SH-SY5Y (cell line): ENCODE results near the gene TMEM178A.

Source experiments
- GATA2 ChIP-seq: IDR thresholded peaks from 2 replicates; pipeline ENCODE4 v1.6.1; 2011; ENCODE audit warnings: mild to moderate bottlenecking, low read depth, low read length
- GATA3 ChIP-seq: IDR thresholded peaks from 2 replicates; pipeline ENCODE4 v1.6.1; 2011; ENCODE audit warnings: low read depth, mild to moderate bottlenecking, low read length, moderate library complexity

- TF ChIP-seq GATA2 (no peak), GATA3 (no peak)
Observed at GRCh38 chr2:39731546-39731945, 65.8 kb downstream of the TMEM178A start.
